GM23338 (cell line): ENCODE measurements around the gene GDPD5. TPM values are rescaled to one million over a fixed set of nuclear protein-coding genes. Genes with fewer than 3 reads are reported as not detected.

ENCODE experiments used
- ATAC-seq: fragments of 200-7000 bp; cut with Tn5 transposase; 3 replicates; pipeline ENCODE4 v1.9.1; 2020
- DNase-seq: peaks from one replicate; pipeline ENCODE4 v3.0.0-alpha.2; 2015; ENCODE audit warnings: low spot score
- H2AFZ ChIP-seq: fragments of 200-600 bp; sonication (generic); 2 replicates; pipeline ENCODE4 v1.8.0; 2016; ENCODE audit warnings: antibody characterized with exemption, mild to moderate bottlenecking, moderate library complexity
- H3F3A ChIP-seq: fragments of 200-600 bp; sonication (generic); replicated peaks from 2 replicates; pipeline ENCODE4 v1.8.0; 2017; ENCODE audit warnings: antibody characterized with exemption, mixed run types, low read depth
- H3K27ac ChIP-seq: fragments of 200-600 bp; sonication (generic); 2 replicates; pipeline ENCODE4 v1.6.1; 2016; ENCODE audit warnings: low read depth
- H3K27me3 ChIP-seq: fragments of 200-600 bp; sonication (generic); 2 replicates; pipeline ENCODE4 v1.8.0; 2016; ENCODE audit warnings: mild to moderate bottlenecking, mixed run types, moderate library complexity; ENCODE audit not compliant: insufficient read depth
- H3K36me3 ChIP-seq: fragments of 200-600 bp; sonication (generic); 2 replicates; pipeline ENCODE4 v1.8.0; 2016; ENCODE audit warnings: mild to moderate bottlenecking; ENCODE audit not compliant: insufficient read depth
- H3K4me1 ChIP-seq: fragments of 200-600 bp; sonication (generic); 2 replicates; pipeline ENCODE4 v1.8.0; 2016; ENCODE audit warnings: mild to moderate bottlenecking, moderate library complexity; ENCODE audit not compliant: insufficient read depth
- H3K4me2 ChIP-seq: fragments of 200-600 bp; sonication (generic); 2 replicates; pipeline ENCODE4 v1.7.1; 2017; ENCODE audit warnings: mixed run types
- H3K4me3 ChIP-seq: fragments of 200-600 bp; sonication (generic); 2 replicates; pipeline ENCODE4 v1.6.1; 2016; ENCODE audit warnings: mixed run types
- H3K79me2 ChIP-seq: fragments of 200-600 bp; sonication (generic); replicated peaks from 2 replicates; pipeline ENCODE4 v1.8.0; 2017; ENCODE audit warnings: mild to moderate bottlenecking; ENCODE audit not compliant: insufficient read depth
- H3K9me2 ChIP-seq: fragments of 200-600 bp; sonication (generic); 2 replicates; pipeline ENCODE4 v1.8.0; 2017; ENCODE audit not compliant: insufficient read depth
- H4K20me1 ChIP-seq: fragments of 200-600 bp; sonication (generic); replicated peaks from 2 replicates; pipeline ENCODE4 v1.8.0; 2017; ENCODE audit warnings: mild to moderate bottlenecking; ENCODE audit not compliant: insufficient read depth
- H3K27ac Mint-ChIP-seq: 2 replicates; pipeline ENCODE4 v1.8.0; 2020; ENCODE audit warnings: inconsistent platforms, mild to moderate bottlenecking, moderate library complexity, mixed read lengths
- H3K27me3 Mint-ChIP-seq: 3 replicates; pipeline ENCODE4 v1.8.0; 2022; ENCODE audit warnings: low read depth, mild to moderate bottlenecking, moderate library complexity, mixed read lengths, inconsistent platforms; ENCODE audit not compliant: insufficient read depth, poor library complexity
- H3K36me3 Mint-ChIP-seq: 3 replicates; pipeline ENCODE4 v1.8.0; 2021; ENCODE audit warnings: low read depth, mild to moderate bottlenecking, inconsistent platforms, moderate library complexity, mixed read lengths
- H3K4me1 Mint-ChIP-seq: 3 replicates; pipeline ENCODE4 v1.8.0; 2020; ENCODE audit warnings: mild to moderate bottlenecking, inconsistent platforms, mixed read lengths
- H3K4me3 Mint-ChIP-seq: 3 replicates; pipeline ENCODE4 v1.8.0; 2021; ENCODE audit warnings: moderate library complexity, mild to moderate bottlenecking, inconsistent platforms, mixed read lengths
- H3K9me3 Mint-ChIP-seq: 3 replicates; pipeline ENCODE4 v1.8.0; 2020; ENCODE audit warnings: moderate library complexity, mild to moderate bottlenecking, inconsistent platforms, mixed read lengths
- CREB1 ChIP-seq: fragments of 250-450 bp; sonication (Bioruptor Pico); IDR thresholded peaks from 2 replicates; pipeline ENCODE4 v1.5.0; 2020; ENCODE audit warnings: low read depth, mild to moderate bottlenecking, moderate library complexity
- EZH2 ChIP-seq: fragments of 200-600 bp; sonication (generic); IDR thresholded peaks from one replicate; pipeline ENCODE4 v1.8.0; 2017; ENCODE audit warnings: antibody characterized with exemption, mild to moderate bottlenecking, low read depth; ENCODE audit not compliant: unreplicated experiment
- JUNB ChIP-seq: IDR thresholded peaks from one replicate; pipeline ENCODE4 v1.6.1; 2016; ENCODE audit warnings: antibody characterized with exemption; ENCODE audit not compliant: unreplicated experiment
- NANOG ChIP-seq: IDR thresholded peaks from 2 replicates; pipeline ENCODE4 v1.6.1; 2016; ENCODE audit warnings: antibody characterized with exemption, borderline replicate concordance
- POLR2AphosphoS5 ChIP-seq: IDR thresholded peaks from 2 replicates; pipeline ENCODE4 v1.6.1; 2016; ENCODE audit warnings: antibody characterized with exemption, low read depth
- ZNF114 ChIP-seq: fragments of 250-450 bp; sonication (Bioruptor Pico); IDR thresholded peaks from 2 replicates; pipeline ENCODE4 v1.5.0; 2020; ENCODE audit warnings: mild to moderate bottlenecking, moderate library complexity
- ZNF331 ChIP-seq: fragments of 250-450 bp; sonication (Bioruptor Pico); IDR thresholded peaks from 2 replicates; pipeline ENCODE4 v1.5.0; 2020; ENCODE audit warnings: low read depth, mild to moderate bottlenecking, moderate library complexity
- ZNF462 ChIP-seq: fragments of 250-450 bp; sonication (Bioruptor Pico); IDR thresholded peaks from 2 replicates; pipeline ENCODE4 v1.5.0; 2020; ENCODE audit warnings: mild to moderate bottlenecking, moderate library complexity
- polyA plus RNA-seq: library from polyadenylated mRNA; unstranded; fragments of >200 nt; fragmentation: Nextera tagmentation; extraction: Ambion mirVana; gene quantifications from 2 replicates; pipeline ENCODE4 v1.2.1, GENCODE V29; 2016
- total RNA-seq: library from RNA; depleted of rRNA; stranded (reverse); fragments of >200 nt; shearing (Covaris generic); gene quantifications from 2 replicates; pipeline ENCODE4 v1.2.3, GENCODE V29; 2014
- TF ChIP-seq, protein P1 (sequence below), 2 experiments: fragments of 200-600 bp in 1 of 2; sonication (generic) in 1 of 2; conservative IDR thresholded peaks; 2 replicates each; pipeline versions ENCODE4 v1.5.1 to v1.6.1; 2016 to 2017; ENCODE audit warnings: antibody characterized with exemption in 2 of 2, low read depth in 2 of 2, mild to moderate bottlenecking in 2 of 2, moderate library complexity in 1 of 2
- TF ChIP-seq, protein P2 (sequence below): IDR thresholded peaks from 2 replicates; pipeline ENCODE4 v1.6.1; 2016; ENCODE audit warnings: antibody characterized with exemption
- TF ChIP-seq, protein P3 (sequence below): IDR thresholded peaks from one replicate; pipeline ENCODE4 v1.6.1; 2018; ENCODE audit warnings: antibody characterized with exemption; ENCODE audit not compliant: unreplicated experiment

GDPD5 gene
- total and polyA plus RNA-seq, 2 experiments from 2014 or later, result 1.6 to 4.9 TPM

DNA sequence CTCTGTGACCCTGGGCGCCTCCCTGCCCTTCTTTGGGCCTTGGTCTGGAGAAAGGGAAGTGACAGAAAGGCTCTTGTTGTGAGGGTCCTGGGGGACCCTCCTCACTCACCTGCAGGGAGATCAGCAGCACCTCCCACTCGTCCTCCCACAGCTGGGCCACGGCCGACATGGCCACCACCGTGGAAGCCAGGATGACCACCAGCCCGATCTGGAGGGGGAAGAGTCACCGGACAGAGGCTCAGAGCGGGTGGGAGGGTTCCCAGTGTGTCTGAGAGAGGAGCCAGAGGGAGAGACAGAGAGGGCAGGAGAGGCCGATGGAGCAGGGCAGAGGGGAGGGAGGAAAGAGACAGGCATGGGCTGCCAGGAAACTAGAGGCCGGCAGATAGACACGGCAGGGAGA lies 76.0 kb downstream of the GDPD5 start:
- H3K4me3 Mint-ChIP-seq, result no peak overlapping the region
- Histone ChIP-seq H3K79me2 (no peaks in the 10 kb centered on the region), H4K20me1 (no peaks in the 10 kb centered on the region), H3K4me3 (no peak overlapping the region), H2AFZ (no peak overlapping the region), H3K36me3 (no peaks in the 10 kb centered on the region), H3K4me2 (no peak overlapping the region), H3K4me1 (no peaks in the 10 kb centered on the region; the same call in 1 of the 2 replicates), H3K27ac (no peak overlapping the region), H3F3A (no peaks in the 10 kb centered on the region), H3K27me3 (peaks cover 6% of the 10 kb centered on the region), H3K9me2 (no peaks in the 10 kb centered on the region)
- H3K9me3 Mint-ChIP-seq, result no peaks in the 10 kb centered on the region
- TF ChIP-seq POLR2AphosphoS5 (no peak), CREB1 (no peak), ZNF114 (CRISPR knock-in tag) (no peak), ZNF331 (CRISPR knock-in tag) (no peak), NANOG (no peak), JUNB (no peak), EZH2 (no peak), ZNF462 (CRISPR knock-in tag) (no peak)
- TF ChIP-seq, protein P1, sequence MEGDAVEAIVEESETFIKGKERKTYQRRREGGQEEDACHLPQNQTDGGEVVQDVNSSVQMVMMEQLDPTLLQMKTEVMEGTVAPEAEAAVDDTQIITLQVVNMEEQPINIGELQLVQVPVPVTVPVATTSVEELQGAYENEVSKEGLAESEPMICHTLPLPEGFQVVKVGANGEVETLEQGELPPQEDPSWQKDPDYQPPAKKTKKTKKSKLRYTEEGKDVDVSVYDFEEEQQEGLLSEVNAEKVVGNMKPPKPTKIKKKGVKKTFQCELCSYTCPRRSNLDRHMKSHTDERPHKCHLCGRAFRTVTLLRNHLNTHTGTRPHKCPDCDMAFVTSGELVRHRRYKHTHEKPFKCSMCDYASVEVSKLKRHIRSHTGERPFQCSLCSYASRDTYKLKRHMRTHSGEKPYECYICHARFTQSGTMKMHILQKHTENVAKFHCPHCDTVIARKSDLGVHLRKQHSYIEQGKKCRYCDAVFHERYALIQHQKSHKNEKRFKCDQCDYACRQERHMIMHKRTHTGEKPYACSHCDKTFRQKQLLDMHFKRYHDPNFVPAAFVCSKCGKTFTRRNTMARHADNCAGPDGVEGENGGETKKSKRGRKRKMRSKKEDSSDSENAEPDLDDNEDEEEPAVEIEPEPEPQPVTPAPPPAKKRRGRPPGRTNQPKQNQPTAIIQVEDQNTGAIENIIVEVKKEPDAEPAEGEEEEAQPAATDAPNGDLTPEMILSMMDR (conservative IDR thresholded peaks at IDR 0.05; ENCODE audit: low read depth in 2 of 2), result no peak
- TF ChIP-seq, protein P2, sequence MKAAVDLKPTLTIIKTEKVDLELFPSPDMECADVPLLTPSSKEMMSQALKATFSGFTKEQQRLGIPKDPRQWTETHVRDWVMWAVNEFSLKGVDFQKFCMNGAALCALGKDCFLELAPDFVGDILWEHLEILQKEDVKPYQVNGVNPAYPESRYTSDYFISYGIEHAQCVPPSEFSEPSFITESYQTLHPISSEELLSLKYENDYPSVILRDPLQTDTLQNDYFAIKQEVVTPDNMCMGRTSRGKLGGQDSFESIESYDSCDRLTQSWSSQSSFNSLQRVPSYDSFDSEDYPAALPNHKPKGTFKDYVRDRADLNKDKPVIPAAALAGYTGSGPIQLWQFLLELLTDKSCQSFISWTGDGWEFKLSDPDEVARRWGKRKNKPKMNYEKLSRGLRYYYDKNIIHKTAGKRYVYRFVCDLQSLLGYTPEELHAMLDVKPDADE, result no peak
- TF ChIP-seq, protein P3, sequence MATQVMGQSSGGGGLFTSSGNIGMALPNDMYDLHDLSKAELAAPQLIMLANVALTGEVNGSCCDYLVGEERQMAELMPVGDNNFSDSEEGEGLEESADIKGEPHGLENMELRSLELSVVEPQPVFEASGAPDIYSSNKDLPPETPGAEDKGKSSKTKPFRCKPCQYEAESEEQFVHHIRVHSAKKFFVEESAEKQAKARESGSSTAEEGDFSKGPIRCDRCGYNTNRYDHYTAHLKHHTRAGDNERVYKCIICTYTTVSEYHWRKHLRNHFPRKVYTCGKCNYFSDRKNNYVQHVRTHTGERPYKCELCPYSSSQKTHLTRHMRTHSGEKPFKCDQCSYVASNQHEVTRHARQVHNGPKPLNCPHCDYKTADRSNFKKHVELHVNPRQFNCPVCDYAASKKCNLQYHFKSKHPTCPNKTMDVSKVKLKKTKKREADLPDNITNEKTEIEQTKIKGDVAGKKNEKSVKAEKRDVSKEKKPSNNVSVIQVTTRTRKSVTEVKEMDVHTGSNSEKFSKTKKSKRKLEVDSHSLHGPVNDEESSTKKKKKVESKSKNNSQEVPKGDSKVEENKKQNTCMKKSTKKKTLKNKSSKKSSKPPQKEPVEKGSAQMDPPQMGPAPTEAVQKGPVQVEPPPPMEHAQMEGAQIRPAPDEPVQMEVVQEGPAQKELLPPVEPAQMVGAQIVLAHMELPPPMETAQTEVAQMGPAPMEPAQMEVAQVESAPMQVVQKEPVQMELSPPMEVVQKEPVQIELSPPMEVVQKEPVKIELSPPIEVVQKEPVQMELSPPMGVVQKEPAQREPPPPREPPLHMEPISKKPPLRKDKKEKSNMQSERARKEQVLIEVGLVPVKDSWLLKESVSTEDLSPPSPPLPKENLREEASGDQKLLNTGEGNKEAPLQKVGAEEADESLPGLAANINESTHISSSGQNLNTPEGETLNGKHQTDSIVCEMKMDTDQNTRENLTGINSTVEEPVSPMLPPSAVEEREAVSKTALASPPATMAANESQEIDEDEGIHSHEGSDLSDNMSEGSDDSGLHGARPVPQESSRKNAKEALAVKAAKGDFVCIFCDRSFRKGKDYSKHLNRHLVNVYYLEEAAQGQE, result no peak
- H3K4me1 Mint-ChIP-seq, result peaks cover 9% of the 10 kb centered on the region; the same call in 2 of the 3 replicates
- peaks cover 17% of the 10 kb centered on the region for H3K27me3 Mint-ChIP-seq
- no peaks in the 10 kb centered on the region for H3K36me3 Mint-ChIP-seq
- ATAC-seq (no peak), DNase-seq (no peak)
- no peak overlapping the region for H3K27ac Mint-ChIP-seq
